ENCODE results near the gene APOB. TPM values are rescaled to one million over a fixed set of nuclear protein-coding genes. Genes with fewer than 3 reads are reported as not detected.

The APOB gene
- total RNA-seq, 1 experiment from 2014 or later: 1.5 TPM

GRCh38 chr2:21047141-21048009 is 3.5 kb upstream of the APOB start:
- H3K27me3 Mint-ChIP-seq (ENCODE audit: low read depth): peaks cover 16% of the 10 kb centered on the region
- DNase-seq (ENCODE audit: low spot score) (no peak), ATAC-seq (no peak)
- H3K4me3 Mint-ChIP-seq: no peak overlapping the region
- TF ChIP-seq CBFB (CRISPR knock-in tag; IDR thresholded peaks at IDR 0.05; ENCODE audit: low read depth): no peak
- TF ChIP-seq GABPB1 (CRISPR knock-in tag; IDR thresholded peaks at IDR 0.05): peak; percentile 66; the same call in 1 of the 2 replicates
- POLR2A ChIA-PET: interaction anchor here (0.5 kb wide), 1 partner anchor 20 kb away, joined by 5 read pairs; no protein-coding TSS in a partner anchor
- no peaks in the 10 kb centered on the region for H3K9me3 Mint-ChIP-seq
- H3K4me1 Mint-ChIP-seq: peaks cover 40% of the 10 kb centered on the region
- no peak overlapping the region for H3K27ac Mint-ChIP-seq
- CTCF ChIA-PET: interaction anchor here (2.9 kb wide), 1 partner anchor 70 kb away, joined by 11 read pairs; no protein-coding TSS in a partner anchor
- no peaks in the 10 kb centered on the region for H3K36me3 Mint-ChIP-seq

- Mint-ChIP-seq H3K4me1 (peaks cover 40% of the 10 kb centered on the region), H3K9me3 (no peaks in the 10 kb centered on the region), H3K27ac (no peak overlapping the region), H3K36me3 (no peaks in the 10 kb centered on the region), H3K27me3 (ENCODE audit: low read depth) (peaks cover 16% of the 10 kb centered on the region), H3K4me3 (no peak overlapping the region)
- POLR2A ChIA-PET: interaction anchor here (0.5 kb wide), 1 partner anchor 19 kb away, joined by 5 read pairs; no protein-coding TSS in a partner anchor
- TF ChIP-seq CREB1 (CRISPR knock-in tag; IDR thresholded peaks at IDR 0.05) (no peak), NFATC4 (CRISPR knock-in tag; IDR thresholded peaks at IDR 0.05) (no peak), ZNF263 (CRISPR knock-in tag; IDR thresholded peaks at IDR 0.05; ENCODE audit: low read depth) (no peak), SP1 (CRISPR knock-in tag; conservative IDR thresholded peaks at IDR 0.05) (no peak), USF2 (CRISPR knock-in tag; IDR thresholded peaks at IDR 0.05) (no peak), ATF6 (CRISPR knock-in tag; IDR thresholded peaks at IDR 0.05) (no peak), NR3C1 (CRISPR knock-in tag; conservative IDR thresholded peaks at IDR 0.05; ENCODE audit: low read depth) (no peak), ZNF396 (CRISPR knock-in tag; IDR thresholded peaks at IDR 0.05; ENCODE audit: borderline replicate concordance) (no peak), ZSCAN18 (CRISPR knock-in tag; IDR thresholded peaks at IDR 0.05) (no peak), TEAD4 (CRISPR knock-in tag; IDR thresholded peaks at IDR 0.05) (no peak), PREB (CRISPR knock-in tag; IDR thresholded peaks at IDR 0.05; ENCODE audit: borderline replicate concordance) (no peak), ELF4 (CRISPR knock-in tag; IDR thresholded peaks at IDR 0.05; ENCODE audit: low read depth) (no peak), TCF7 (CRISPR knock-in tag; IDR thresholded peaks at IDR 0.05; ENCODE audit: low read depth) (no peak), FOXJ3 (CRISPR knock-in tag; IDR thresholded peaks at IDR 0.05; ENCODE audit: borderline replicate concordance) (no peak), GRHL2 (CRISPR knock-in tag; IDR thresholded peaks at IDR 0.05; ENCODE audit: insufficient replicate concordance, severe bottlenecking) (no peak), ZBTB21 (CRISPR knock-in tag; IDR thresholded peaks at IDR 0.05; ENCODE audit: borderline replicate concordance) (no peak), ZBTB43 (CRISPR knock-in tag; IDR thresholded peaks at IDR 0.05) (no peak), RORB (CRISPR knock-in tag; IDR thresholded peaks at IDR 0.05) (no peak), ATF1 (CRISPR knock-in tag; IDR thresholded peaks at IDR 0.05) (no peak)
- CTCF ChIA-PET: interaction anchor here (2.9 kb wide), 1 partner anchor 71 kb away, joined by 11 read pairs; no protein-coding TSS in a partner anchor
- no peak for ATAC-seq
- no peak for DNase-seq (ENCODE audit: low spot score)
Measured at GRCh38 chr2:21046506-21046905, 2.6 kb upstream of the APOB start.
